Fibroblast of upper back skin (primary cell): Measurements from ENCODE around the gene VAMP5.
A peak's percentile ranks its signal among the peaks of the same experiment; 100 is the strongest.
"Not testable (repeated sequence)": the region's sequence is repeated elsewhere in the genome, so short reads cannot be mapped to it uniquely, and the experiment has no call there.

Experiments
- DNase-seq: peaks from one replicate; pipeline ENCODE4 v3.0.0-alpha.2; 2013

VAMP5 gene

DNA sequence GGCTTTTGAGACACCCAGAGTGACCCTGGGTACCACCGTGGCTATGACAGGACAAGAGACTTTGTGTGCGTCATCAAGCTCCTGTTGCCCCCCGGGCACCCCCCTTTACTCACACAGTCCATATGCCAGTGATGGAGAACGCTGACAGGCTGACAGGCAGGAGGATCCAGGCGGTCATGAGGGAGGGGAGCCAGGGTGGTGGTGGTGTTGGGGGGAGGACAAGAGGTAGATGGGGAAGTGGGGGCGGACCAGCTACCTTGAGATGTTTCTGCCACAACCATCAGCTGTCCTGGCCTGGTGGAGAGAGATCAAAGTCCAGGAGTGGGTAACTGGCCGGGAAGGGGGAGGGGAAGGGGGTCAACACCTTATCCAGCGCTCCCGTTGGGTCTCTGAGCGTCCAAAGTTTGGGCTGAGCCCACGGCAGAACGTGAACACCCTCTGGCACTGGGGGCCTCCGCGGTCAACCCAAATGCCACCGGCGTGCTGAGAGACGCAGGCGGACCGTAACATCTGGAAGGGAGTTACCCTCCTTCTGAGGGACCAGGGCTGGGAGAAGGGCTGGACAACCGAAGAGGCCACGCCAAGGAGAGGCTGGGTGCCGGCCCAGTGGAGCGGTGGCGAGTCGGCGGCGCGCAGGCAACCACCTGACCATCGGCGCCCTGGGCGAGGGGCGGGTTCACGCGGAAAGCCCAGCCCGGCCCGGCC, 17.7 kb downstream of the VAMP5 start:
- peak; percentile 16 for DNase-seq

DNA sequence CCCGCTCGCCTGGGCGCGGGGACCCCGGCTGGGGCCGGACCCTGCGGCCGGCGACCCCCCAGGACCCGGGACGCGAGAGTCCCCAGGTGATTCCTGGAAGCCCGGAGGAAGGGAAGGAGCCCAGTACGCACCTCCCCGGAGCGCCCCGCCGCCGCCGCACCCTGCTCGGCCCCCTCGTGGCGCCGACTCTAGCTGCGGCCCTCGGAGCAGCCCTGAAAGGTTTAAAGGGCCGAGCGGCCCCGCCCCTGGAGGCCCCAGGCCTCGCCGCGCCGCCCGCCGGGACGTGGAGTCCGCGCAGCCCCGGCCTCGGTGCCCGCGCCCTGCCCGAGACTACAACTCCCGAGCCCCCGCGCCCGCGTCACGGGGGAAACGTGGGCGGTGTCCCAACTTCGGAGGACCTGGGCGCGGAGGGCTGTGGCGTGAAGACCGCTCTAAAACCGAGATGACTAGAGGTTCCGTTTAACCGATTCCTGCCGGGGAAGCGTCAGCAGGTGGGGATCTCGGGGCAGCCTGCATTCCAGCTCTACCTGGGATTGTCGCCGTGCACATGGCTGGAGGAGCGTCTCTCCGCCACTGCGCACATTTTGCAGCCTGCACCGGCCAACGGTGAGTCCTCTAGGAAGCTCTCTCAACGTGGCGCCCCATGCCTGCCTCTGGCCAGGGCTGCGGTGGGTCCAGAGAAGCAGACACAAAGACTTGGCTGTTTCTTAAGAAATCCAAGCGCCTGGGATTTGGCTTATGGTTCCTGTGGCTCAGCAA, 18.4 kb downstream of the VAMP5 start, which contains the start of gene TMEM150A:
TSS of gene TMEM150A (minus strand) at position 223 of the 759 bp plus-strand sequence. CDS start 750 bp downstream, outside the sequence.
- DNase-seq: peak; percentile 87

DNA sequence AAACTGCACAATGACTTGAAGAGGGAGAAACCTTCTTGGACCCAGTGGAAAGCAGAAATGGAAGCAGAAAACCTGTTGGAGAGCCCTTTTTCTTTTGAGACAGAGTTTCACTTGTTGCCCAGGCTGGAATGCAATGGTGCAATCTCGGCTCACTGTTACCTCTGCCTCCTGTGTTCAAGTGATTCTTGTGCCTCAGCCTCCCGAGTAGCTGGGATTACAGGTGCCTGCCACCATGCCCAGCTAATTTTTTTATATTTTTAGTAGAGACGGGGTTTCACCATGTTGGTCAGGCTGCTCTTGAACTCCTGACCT, 19.9 kb downstream of the VAMP5 start:
- DNase-seq: not testable (repeated sequence)

DNA sequence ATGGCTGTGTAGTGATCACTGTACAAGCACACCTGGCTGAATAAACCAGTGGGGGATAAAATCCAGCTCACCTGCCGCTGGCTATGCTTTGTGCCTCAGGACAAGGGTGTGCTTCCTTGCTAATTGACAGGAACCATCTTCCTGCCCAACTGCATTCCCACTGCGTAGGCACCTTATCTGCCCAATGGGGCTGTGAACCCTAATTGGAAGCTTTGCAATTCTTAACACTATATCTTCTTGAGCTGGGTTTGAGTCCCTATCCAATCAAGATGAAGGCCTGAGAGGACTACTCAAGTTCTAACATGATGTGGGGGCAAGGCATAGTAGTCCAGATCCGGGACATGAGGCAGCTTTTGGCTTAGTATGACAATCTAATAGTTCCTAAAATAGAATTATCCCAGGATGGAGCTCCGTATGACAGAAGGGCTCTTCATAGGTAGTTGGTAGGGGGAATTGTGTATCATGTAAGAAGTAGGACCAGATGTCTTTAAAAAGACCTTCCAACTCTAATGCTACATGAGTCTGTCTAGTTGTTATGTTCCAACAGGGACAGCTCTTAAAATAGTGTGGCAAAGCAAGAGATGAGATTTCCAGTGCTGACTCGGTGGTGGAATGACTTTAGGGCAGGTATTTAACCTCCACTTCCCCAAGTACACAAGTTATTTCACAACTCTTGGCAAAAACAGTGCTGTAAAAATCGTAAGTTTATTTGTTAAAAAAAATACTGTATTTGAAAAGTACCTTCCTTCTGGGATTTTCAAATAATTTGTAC, 20.5 kb downstream of the VAMP5 start:
- DNase-seq: no peak

DNA sequence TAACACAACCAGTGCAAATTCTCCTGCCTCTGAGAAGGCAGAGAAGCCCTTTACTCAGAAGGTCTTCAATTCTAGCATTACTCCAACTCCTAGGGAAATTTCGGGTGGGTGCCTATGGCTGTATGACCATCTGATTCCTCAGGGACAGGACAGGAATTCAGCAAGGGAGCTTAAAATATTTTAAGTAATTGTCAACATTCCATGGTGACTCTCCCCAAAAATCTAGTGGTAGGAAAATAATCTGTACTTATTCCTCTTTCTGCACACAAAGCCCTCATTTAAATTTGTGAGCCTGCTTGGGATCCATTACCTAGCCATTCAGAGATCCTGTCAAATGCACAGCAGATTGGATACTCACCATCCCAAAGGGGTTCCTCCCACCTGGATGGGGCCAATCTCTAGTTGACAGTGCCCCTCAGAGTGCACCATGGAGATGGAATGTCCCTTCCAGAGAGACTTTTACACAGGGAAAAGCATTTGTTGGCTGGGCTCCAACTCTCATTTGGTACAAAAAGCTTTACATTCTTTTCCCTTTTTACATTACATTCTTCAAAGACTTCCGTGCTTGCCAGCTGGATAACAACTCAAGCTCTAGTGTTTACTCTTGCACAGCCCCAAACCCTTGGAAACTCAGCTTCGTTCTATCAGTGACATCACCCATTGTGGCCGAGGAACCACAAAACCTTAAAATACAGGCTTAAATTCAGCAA, 21.3 kb downstream of the VAMP5 start:
- DNase-seq: peak; percentile 86

DNA sequence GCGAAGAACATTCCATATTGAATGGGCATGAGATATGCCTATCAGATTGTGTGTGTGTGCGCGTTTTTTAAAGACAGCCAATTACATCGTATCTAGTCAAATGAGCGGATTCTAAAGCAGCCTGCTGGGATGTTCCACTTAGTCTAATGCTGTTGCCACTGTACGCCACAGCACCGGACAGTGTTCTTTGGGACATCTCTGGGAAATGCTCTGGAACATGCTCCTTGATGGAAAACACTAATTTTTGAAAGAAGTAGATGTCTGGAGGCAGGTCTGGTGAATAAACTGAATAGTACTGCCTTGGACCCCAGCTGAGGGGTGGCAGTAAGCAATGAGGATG, 21.9 kb downstream of the VAMP5 start:
- DNase-seq: no peak

DNA sequence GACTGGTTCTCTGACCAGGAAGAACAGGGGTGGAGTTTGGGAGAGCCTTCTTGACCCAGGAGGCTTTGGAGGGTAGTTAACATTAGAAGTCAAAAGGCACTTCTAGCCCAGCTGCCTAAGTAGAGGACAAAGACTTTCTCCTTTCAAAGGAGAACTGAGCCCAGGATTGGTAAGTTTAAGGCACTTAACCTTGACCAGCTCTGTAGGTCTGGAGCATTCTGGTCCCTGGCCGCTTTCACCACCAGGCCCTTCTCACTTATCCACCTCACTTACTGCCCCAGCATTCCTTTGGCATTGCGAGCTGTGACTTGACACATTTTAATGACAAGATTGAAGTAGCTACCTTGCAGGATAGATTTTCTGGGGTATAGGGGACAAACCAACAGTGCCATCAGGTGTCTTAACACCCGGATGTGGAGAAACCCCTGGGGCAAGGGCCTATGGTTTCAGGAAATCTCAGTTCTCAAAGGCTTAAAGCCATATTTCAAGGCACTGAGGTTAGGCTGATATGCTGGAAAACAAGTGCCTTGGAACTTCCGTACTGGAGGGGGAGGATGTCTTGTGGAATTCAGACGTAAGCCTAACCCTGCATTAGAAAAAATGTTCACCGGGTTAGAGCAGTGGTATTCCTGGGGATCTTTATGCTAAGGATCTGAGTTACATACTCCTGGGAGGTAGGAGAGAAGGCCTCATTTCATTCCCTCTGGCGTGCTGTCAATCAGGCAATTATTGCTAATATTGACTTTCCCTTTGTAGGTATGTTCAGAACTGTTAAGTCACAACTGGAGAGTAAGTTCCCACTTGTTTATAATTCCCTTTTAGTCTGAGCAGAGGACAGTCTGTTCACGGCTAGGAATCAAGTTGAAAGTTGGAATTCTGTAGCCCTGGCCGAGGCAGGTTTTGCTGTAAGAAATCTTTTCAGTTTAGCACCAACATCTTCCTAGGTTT, 23.3 kb downstream of the VAMP5 start:
- DNase-seq: no peak

DNA sequence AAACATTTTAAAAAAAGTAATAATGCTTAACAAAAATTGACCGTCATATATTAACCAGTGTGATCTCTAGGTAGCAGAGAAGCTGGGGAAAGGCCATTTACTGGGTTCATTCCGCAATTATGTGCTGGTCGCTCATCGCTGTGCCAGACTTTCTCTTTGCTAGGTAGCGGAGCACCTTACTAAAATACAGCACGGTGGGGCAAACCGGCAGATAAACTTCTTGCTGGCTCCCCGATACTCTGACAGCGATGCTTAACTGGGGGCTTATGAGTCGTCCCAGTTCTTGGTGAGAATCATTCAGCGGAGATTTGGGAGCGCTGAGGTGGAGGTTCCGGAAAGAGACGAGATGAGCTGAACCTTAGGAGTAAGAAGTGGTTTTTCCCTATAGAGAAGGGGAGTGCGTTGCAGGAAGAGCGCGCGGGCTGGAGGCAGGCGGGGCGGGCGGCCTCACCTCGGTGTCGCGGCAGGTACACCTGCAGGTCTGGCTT, 27.0 kb downstream of the VAMP5 start:
- no peak for DNase-seq

DNA sequence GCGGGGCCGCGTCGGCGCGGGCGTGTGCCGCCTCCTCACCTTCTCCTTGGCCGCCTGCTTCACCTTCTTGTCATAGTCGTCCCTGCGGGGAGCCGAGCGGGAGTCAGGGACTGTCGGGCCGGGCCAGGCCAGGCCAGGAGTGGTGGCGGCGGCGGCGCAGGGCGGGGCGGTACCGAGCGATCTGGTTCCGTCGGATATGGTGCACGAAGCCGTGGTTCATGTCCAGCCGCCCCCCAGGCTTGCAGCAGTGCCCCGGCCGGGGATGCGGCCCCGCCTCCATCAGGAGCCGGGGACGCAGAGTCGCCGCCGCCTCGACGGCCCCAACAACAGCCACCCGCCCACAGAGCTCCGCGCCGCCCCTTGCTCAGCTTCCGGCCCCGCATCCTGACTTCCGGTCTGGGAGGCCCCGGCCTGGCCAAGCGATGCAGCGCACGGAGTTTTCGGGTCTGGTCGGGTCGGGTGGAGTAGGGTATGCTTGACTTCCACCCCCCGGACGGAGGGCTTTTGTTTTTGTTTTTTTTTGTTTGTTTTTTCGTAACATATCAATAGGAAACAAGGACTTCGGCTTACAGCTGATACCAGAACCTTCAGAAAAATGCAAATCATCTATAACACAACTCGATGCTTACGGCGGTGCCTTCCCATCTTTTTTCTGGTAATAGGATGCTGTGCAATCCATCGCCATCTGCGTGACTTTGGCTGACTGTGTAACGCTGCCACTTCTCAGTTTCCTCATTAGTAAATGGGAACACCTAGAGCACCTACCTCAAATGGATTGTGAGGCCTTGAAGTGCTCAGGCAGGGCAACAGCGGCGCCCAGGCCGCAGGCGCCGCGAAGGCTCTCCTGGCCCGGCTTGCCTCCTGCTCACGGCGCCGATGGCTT, 27.7 kb downstream of the VAMP5 start, which contains the start of gene C2orf68:
TSS of gene C2orf68 (minus strand) at position 362 of the 883 bp plus-strand sequence. CDS start at position 280, 82 bp downstream.
- peak; percentile 86 for DNase-seq

DNA sequence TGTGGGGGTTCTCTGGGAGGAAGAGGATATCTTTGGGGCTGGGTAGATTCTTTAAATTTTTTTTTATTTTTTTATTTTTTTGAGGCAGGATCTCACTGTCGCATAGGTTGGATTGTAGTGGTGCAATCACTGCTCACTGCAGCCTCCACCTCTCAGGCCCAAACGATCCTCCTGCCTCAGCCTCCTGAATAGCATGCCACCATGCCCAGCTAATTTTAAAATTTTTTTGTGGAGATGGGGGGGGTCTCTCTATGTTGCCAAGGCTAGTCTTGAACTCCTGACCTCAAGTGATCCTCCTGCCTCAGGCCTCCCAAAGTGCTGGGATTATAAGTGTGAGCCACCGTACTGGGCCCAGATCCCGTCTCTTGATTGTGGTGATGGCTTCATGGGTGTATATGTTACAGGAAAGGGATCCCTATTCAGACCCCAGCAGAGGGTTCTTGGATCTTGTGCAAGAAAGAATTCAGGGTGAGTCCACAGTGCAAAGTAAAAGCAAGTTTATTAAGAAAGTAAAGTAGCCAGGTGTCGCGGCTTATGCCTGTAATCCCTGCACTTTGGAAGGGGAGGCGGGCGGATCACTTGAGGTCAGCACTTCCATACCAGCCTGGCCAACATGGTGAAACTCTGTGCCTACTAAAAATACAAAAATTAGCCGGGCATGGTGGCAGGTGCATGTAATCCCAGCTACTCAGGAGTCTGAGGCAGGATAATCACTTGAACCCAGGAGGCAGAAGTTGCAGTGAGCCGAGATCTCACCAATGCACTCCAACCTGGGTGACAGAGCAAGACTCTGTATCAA, 29.7 kb downstream of the VAMP5 start:
- no peak for DNase-seq

DNA sequence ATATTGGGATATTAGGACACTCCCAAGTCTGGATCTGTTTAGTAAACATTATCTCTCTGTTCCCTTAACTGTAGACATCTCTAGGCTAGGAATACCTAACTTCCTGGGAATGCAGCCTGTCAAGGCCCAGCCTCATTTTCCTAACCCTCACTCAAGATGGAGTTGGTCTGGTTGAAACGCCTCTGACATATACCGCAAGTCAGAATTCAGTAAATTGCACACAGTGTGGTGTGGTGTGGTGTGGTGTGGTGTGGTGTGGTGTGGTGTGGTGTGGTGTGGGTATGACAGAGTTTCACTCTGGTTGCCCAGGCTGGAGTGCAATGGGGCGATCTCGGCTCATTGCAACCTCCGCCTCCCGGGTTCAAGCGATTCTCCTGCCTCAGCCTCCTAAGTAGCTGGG, 30.5 kb downstream of the VAMP5 start:
- not testable (repeated sequence) for DNase-seq

DNA sequence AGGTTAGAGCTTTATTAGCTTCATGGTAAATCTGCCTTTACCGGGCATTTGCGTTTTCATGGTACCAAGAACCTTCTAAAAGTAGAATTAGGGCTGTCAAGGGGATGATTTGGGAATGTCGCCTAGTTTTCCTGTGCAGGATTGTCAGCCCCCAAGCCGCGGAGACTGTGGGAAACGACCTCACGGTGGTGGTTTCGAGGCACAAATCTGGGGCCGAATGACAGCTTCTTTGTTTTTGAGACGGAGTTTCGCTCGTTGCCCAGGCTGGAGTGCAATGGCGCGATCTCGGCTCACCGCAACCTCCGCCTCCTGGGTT, 31.1 kb downstream of the VAMP5 start:
- no peak for DNase-seq

DNA sequence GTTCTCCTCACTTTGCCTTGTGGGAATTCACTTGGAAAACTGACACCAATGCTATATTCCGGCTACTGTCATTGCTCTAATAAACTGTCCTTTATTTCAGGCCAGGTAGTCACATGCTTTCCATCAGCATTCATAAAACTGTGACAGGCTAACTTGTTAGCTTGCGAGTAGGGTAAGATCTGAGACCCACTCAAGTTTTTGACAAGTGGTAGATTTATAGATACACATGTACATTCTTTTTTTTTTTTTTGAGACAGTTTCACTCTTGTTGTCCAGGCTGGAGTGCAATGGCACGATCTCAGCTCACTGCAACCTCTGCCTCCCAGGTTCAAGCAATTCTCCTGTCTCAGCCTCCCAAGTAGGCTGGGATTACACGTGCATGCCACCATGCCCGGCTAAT, 33.5 kb downstream of the VAMP5 start:
- DNase-seq: not testable (repeated sequence)

DNA sequence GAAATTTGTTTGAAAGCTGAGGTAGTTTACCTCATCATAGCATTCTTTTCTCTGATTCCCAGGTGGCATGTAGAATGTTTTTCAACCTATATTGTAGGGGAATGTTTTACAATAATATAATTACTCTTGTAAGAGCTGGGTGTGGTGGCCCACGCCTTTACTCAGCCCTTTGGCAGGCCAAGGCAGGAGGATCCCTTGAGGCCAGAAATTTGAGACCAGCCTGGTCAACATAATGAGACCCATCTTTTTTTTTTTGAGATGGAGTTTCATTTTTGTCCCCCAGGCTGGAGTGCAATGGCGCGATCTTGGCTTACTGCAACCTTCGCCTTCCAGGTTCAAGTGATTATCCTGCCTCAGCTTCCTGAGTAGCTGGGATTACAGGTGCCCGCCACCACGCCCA, 35.4 kb downstream of the VAMP5 start:
- no peak for DNase-seq

DNA sequence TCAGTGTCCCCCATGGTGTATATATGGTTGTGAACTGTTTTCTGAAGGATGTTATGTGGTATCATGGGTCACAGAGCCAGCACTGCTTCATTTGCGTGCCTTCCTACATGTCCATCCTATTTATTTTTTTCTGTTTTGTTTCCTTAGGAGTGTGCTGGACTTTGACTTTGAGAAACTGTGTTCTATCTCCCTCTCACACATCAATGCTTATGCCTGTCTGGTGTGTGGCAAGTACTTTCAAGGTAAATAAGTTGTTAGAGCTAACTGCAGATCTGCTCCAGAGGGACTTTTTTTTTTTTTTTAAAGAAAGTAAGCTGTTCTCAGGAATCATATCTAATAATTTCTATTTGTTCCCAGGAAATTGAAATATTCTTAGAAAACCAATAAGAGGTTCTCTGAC, 37.1 kb downstream of the VAMP5 start:
- DNase-seq: no peak

DNA sequence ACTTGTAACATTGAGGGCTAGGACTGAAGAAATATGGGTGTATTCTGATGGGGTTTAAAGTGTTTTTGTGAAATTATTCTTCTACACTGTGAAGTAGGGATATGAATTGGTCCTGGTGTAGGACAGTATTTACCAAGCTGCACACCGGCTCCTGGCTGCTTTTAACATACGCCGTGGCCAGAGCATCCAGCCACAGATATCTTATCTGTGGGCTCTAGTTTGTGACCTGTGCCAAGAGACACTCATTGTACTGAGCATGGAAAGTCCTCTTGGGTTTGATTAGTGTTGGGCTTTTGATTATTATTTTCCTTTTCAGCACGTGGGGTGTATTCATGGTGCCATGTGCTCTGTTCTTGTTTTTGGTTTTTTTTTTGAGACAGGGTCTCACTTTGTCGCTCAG, 39.8 kb downstream of the VAMP5 start:
- no peak for DNase-seq

DNA sequence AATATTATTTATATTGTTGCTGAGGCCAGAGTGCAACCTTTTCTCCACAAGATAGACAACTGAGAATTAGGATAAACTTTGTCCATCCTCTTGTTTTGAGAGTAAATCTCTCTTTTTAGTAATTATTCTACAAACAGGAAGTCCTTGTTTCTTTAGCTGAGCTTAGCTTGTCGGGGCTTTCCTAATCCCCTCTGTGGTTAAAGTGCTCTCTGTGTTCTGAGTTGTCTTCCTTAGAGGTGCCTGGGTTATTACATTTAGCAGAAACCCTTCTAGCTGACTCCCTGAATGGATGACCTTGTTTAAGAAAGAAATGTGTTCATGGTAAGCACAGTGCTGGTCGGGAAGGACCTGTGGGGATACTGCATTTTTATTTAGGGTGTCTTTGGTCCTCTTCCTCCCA, 44.4 kb downstream of the VAMP5 start:
- no peak for DNase-seq

DNA sequence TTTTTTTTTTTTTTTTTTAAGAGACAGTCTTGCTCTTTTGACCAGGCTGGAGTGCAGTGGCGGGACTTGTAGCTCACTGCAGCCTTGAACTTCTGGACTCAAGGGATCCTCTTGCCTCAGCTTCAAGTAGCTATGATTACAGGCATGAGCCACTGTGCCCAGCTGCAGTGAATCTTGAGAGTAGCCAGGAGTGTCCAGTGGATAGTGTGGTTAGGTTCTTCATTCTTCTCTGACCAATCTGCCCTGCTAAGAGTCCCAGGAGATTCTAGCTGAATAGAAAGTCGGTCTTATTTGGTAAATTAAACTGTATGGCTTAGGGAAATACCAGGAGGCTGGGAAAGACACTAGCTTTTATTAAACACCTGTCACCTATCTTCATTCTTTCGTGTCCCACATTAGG, 47.1 kb downstream of the VAMP5 start:
- DNase-seq: no peak

DNA sequence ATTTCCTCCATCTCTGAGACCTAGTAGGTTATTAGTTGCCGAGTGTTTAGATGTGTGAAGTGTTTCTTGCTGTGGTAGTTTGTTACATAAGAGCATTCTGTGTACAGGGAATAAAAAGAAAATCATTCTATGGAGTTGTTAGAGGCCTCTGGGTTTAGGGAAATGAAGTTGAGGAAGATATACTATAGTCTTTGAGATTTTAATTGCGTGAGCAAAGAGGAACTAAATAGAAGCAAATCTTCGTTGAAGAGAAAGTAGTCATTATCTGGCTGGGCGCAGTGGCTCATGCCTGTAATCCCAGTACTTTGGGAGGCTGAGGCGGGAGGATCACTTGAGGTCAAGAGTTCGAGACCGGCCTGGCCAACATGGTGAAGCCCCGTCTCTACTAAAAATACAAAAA, 50.8 kb downstream of the VAMP5 start:
- DNase-seq: no peak

DNA sequence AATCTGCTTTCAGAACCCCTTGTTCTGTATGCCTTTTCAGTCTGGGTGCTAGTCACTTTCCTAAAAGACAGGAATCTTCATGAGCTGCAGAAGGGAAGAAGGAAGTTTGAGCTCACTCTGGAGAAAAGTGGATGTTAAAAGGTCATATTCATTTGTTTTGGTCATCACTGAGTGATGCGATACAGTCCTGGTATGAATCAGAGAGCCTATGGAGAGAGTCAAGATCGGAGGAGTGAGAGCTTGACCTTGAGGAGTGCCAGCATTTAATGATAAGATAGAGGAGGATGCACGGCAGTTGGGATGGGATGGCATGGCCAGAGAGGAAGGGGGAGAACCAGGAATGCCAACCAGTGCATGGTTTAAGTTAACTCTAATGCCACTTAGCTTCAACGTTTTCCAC, 51.4 kb downstream of the VAMP5 start:
- no peak for DNase-seq
